ENCODE data around the gene ALPK1. TPM values are rescaled to one million over a fixed set of nuclear protein-coding genes. Genes with fewer than 3 reads are reported as not detected.
"Not testable (repeated sequence)": the region's sequence is repeated elsewhere in the genome, so short reads cannot be mapped to it uniquely, and the experiment has no call there.

ALPK1 gene
- total RNA-seq, 5 donors from 2014 or later (not counting 1 experiment from before 2014, with no cell fraction given) = 8.3 to 22.9 (median 9.3) TPM

DNA sequence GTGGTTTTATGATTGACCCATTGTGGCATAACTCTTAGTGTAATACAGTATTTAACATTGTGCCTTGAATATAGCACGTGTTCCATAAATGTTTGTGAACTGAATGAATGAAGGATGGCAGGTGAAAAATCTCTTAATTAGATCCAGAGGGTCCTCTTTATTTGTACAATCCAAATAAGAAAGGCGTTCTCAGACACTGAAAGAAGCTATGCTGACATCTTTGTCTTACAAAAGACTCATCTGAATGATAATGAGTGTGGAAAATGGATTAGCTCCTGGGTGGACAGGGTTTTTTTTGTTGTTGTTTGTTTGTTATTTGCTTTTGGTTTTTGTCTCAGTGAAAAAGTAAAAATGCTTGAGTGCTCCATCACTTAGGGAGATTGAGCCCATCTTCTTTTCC lies 156.2 kb downstream of the ALPK1 start:
- Histone ChIP-seq H3K27me3 (replicated peaks in 1 of 2; ENCODE audit: control insufficient read depth in 2 of 2, extremely low read depth in 1 of 2, insufficient read depth in 2 of 2, low read length in 1 of 2) (peaks cover 0 to 10% of the 10 kb centered on the region in 2 experiments), H3K4me1 (ENCODE audit: control insufficient read depth in 1 of 2, extremely low read depth in 1 of 2, insufficient read depth in 2 of 2, low read length in 2 of 2) (no peaks in the 10 kb centered on the region), H3K27ac (ENCODE audit: low read length) (no peak overlapping the region), H3K9me3 (no peaks in the 10 kb centered on the region), H3K36me3 (ENCODE audit: control insufficient read depth in 2 of 2, extremely low read depth in 1 of 2, insufficient read depth in 1 of 2, low read length in 1 of 2) (no peaks in the 10 kb centered on the region), H3K4me3 (ENCODE audit: control insufficient read depth in 1 of 2, extremely low read depth in 1 of 2, low read length in 1 of 2) (no peak overlapping the region)
- no CpG with 5 or more reads among the region's 2 CpGs for WGBS (ENCODE audit: insufficient coverage)
- H3K27me3 Mint-ChIP-seq = peaks cover 5 to 8% of the 10 kb centered on the region in 2 donors
- no peak for ATAC-seq (replicated peaks in 1 of 4)
- no peaks in the 10 kb centered on the region for H3K36me3 Mint-ChIP-seq
- no peak for DNase-seq
- ChIA-PET CTCF (no interaction called here), POLR2A (no interaction called here)
- H3K9me3 Mint-ChIP-seq = no peaks in the 10 kb centered on the region
- no peak overlapping the region for H3K27ac Mint-ChIP-seq
- no peak overlapping the region for H3K4me3 Mint-ChIP-seq
- H3K4me1 Mint-ChIP-seq = no peaks in the 10 kb centered on the region

- Mint-ChIP-seq H3K4me3 (no peak overlapping the region), H3K9me3 (peaks cover 0 to 4% (median 0%) of the 10 kb centered on the region in 3 donors)
These were observed 175.1 kb downstream of the ALPK1 start for GRCh38 chr4:112472318-112472717.

DNA sequence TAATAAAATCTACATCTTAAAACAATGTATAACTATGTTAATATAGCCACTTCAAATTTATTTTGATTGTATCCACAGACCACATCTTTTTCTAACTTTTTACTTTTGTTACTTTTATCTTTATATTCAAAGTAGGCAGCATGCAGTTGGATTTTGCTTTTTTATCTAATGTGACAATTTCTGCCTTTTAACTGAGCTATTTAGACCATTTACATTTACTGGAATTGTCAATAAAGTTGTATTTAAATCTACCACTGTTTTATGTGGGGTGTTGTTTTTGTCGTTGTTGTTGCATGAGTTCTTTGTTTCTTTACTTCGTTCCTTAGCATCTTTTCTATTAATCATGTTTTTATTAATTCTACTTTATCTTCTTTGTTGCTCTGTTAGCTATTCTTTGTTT lies 176.8 kb downstream of the ALPK1 start:
- Mint-ChIP-seq H3K4me3 (no peak overlapping the region), H3K27ac (no peak overlapping the region), H3K27me3 (peaks cover 2 to 11% of the 10 kb centered on the region in 2 donors), H3K36me3 (no peaks in the 10 kb centered on the region), H3K9me3 (peaks cover 0 to 4% (median 0%) of the 10 kb centered on the region in 3 donors), H3K4me1 (no peaks in the 10 kb centered on the region)
- H3K36me3 ChIP-seq (ENCODE audit: control insufficient read depth in 2 of 2, extremely low read depth in 1 of 2, insufficient read depth in 1 of 2, low read length in 1 of 2) = no peaks in the 10 kb centered on the region
- ChIA-PET CTCF (no interaction called here), POLR2A (no interaction called here)
- WGBS (ENCODE audit: insufficient coverage) = no CpG with 5 or more reads among the region's 2 CpGs
- H3K9me3 ChIP-seq = no peaks in the 10 kb centered on the region
- no peak overlapping the region for H3K4me3 ChIP-seq (ENCODE audit: control insufficient read depth in 1 of 2, extremely low read depth in 1 of 2, low read length in 1 of 2)
- H3K4me1 ChIP-seq (ENCODE audit: control insufficient read depth in 1 of 2, extremely low read depth in 1 of 2, insufficient read depth in 2 of 2, low read length in 2 of 2) = no peaks in the 10 kb centered on the region
- DNase-seq (no peak), ATAC-seq (replicated peaks in 1 of 4) (no peak)
- H3K27me3 ChIP-seq (replicated peaks in 1 of 2; ENCODE audit: control insufficient read depth in 2 of 2, extremely low read depth in 1 of 2, insufficient read depth in 2 of 2, low read length in 1 of 2) = no peaks in the 10 kb centered on the region
- no peak overlapping the region for H3K27ac ChIP-seq (ENCODE audit: low read length)

More at GRCh38 chr4:112472318-112472717, 175.1 kb downstream of the ALPK1 start:
- no peak overlapping the region for H3K27ac ChIP-seq (ENCODE audit: low read length)
- no peaks in the 10 kb centered on the region for H3K4me1 Mint-ChIP-seq
- no peaks in the 10 kb centered on the region for H3K36me3 Mint-ChIP-seq
- H3K4me3 ChIP-seq (ENCODE audit: control insufficient read depth in 1 of 2, extremely low read depth in 1 of 2, low read length in 1 of 2) = no peak overlapping the region
- H3K27me3 Mint-ChIP-seq = peaks cover 0 to 5% of the 10 kb centered on the region in 2 donors
- POLR2A ChIA-PET = no interaction called here
- CTCF ChIA-PET = no interaction called here
- H3K27ac Mint-ChIP-seq = no peak overlapping the region
- no peaks in the 10 kb centered on the region for H3K4me1 ChIP-seq (ENCODE audit: control insufficient read depth in 1 of 2, extremely low read depth in 1 of 2, insufficient read depth in 2 of 2, low read length in 2 of 2)
- ATAC-seq (replicated peaks in 1 of 4) (no peak), DNase-seq (no peak)
- no peaks in the 10 kb centered on the region for H3K36me3 ChIP-seq (ENCODE audit: control insufficient read depth in 2 of 2, extremely low read depth in 1 of 2, insufficient read depth in 1 of 2, low read length in 1 of 2)
- no peaks in the 10 kb centered on the region for H3K9me3 ChIP-seq
- H3K27me3 ChIP-seq (replicated peaks in 1 of 2; ENCODE audit: control insufficient read depth in 2 of 2, extremely low read depth in 1 of 2, insufficient read depth in 2 of 2, low read length in 1 of 2) = no peaks in the 10 kb centered on the region

DNA sequence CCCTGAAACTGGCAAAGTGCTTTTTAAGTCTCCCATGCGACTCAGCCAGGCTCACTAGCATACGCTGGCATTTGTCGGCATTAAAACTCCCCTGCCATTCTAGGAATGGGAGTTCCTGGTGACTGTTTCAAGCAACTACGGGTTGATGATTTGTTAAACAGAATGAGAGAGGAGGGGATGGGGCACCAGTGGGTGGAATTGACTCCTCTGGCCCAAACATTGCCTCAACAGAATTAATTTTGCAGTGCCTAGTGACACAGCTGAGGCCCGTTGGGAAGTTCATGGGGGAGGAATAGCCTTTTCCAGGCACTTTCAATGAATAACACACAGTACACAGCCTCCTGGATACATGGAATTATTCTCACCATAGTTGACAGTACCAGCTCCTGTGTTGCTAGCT lies 188.8 kb downstream of the ALPK1 start:
- Mint-ChIP-seq H3K4me1 (no peaks in the 10 kb centered on the region), H3K9me3 (peaks cover 15 to 20% (median 15%) of the 10 kb centered on the region in 3 donors), H3K27me3 (peaks cover 10 to 36% of the 10 kb centered on the region in 2 donors), H3K36me3 (peaks cover 4% of the 10 kb centered on the region), H3K4me3 (no peak overlapping the region), H3K27ac (no peak overlapping the region)
- Histone ChIP-seq H3K27me3 (replicated peaks in 1 of 2; ENCODE audit: control insufficient read depth in 2 of 2, extremely low read depth in 1 of 2, insufficient read depth in 2 of 2, low read length in 1 of 2) (peaks cover 0 to 8% of the 10 kb centered on the region in 2 experiments), H3K27ac (ENCODE audit: low read length) (no peak overlapping the region), H3K36me3 (ENCODE audit: control insufficient read depth in 2 of 2, extremely low read depth in 1 of 2, insufficient read depth in 1 of 2, low read length in 1 of 2) (no peaks in the 10 kb centered on the region), H3K9me3 (no peaks in the 10 kb centered on the region), H3K4me3 (ENCODE audit: control insufficient read depth in 1 of 2, extremely low read depth in 1 of 2, low read length in 1 of 2) (no peak overlapping the region), H3K4me1 (ENCODE audit: control insufficient read depth in 1 of 2, extremely low read depth in 1 of 2, insufficient read depth in 2 of 2, low read length in 2 of 2) (no peaks in the 10 kb centered on the region)
- no CpG with 5 or more reads among the region's 5 CpGs for WGBS (ENCODE audit: insufficient coverage)
- ATAC-seq (replicated peaks in 1 of 4) (no peak), DNase-seq (no peak)
- POLR2A ChIA-PET = no interaction called here
- CTCF ChIA-PET = no interaction called here

DNA sequence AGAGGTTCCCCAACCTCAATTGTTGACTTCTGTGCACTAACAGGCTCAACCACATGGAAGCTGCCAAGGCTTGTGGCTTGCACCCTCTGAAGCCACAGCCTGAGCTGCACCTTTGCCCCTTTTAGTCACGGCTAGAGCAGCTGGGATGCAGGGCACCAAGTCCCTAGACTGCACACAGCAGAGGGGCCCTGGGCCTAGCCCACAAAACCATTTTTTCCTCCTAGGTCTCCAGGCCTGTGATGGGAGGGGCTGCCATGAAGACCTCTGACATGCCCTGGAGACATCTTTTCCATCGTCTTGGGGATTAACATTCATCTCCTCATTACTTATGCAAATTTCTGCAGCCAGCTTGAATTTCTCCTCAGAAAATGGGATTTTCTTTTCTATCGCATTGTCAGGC lies 193.6 kb downstream of the ALPK1 start:
- DNase-seq; H3K4me1 Mint-ChIP-seq; H3K4me3 ChIP-seq (ENCODE audit: control insufficient read depth in 1 of 2, extremely low read depth in 1 of 2, low read length in 1 of 2); CTCF ChIA-PET; H3K27me3 ChIP-seq (replicated peaks in 1 of 2; ENCODE audit: control insufficient read depth in 2 of 2, extremely low read depth in 1 of 2, insufficient read depth in 2 of 2, low read length in 1 of 2); H3K4me3 Mint-ChIP-seq; H3K36me3 Mint-ChIP-seq; H3K27ac Mint-ChIP-seq; ATAC-seq (replicated peaks in 1 of 4); POLR2A ChIA-PET; H3K9me3 ChIP-seq; H3K36me3 ChIP-seq (ENCODE audit: control insufficient read depth in 2 of 2, extremely low read depth in 1 of 2, insufficient read depth in 1 of 2, low read length in 1 of 2); H3K4me1 ChIP-seq (ENCODE audit: control insufficient read depth in 1 of 2, extremely low read depth in 1 of 2, insufficient read depth in 2 of 2, low read length in 2 of 2); H3K27ac ChIP-seq (ENCODE audit: low read length): not testable (repeated sequence)
- Mint-ChIP-seq H3K27me3 (peaks cover 9 to 31% of the 10 kb centered on the region in 2 donors), H3K9me3 (peaks cover 13 to 16% (median 16%) of the 10 kb centered on the region in 3 donors)
- WGBS (ENCODE audit: insufficient coverage) = 72% methylated on average over 2 of the region's 3 CpGs

Other genes with a start within 250 kb of the ALPK1 start
- gene FAM241A, start 151.9 kb upstream of the ALPK1 start, total RNA-seq = 1 to 10 TPM; 1.4 to 3.4 (median 2.0) TPM
- gene AP1AR, start 65.6 kb upstream of the ALPK1 start, total RNA-seq = 10 to 100 TPM; 13.9 to 21.4 (median 20.3) TPM
- gene TIFA, start 11.5 kb upstream of the ALPK1 start, total RNA-seq = 10 to 100 TPM; 13.4 to 18.7 (median 14.9) TPM
- gene NEUROG2, start 218.8 kb downstream of the ALPK1 start, total RNA-seq = not detected